Measurements from ENCODE around the gene UGT2A3. TPM values are rescaled to one million over a fixed set of nuclear protein-coding genes. Genes with fewer than 3 reads are reported as not detected.

UGT2A3 gene
- total RNA-seq, 1 experiment from 2014 or later, result not detected

GRCh38 chr4:68885545-68885944, 66.1 kb downstream of the UGT2A3 start:
- Histone ChIP-seq H3K4me3 (no peak overlapping the region), H3K9me3 (no peaks in the 10 kb centered on the region), H3K36me3 (no peaks in the 10 kb centered on the region), H3K27me3 (no peaks in the 10 kb centered on the region)
- DNase-seq, result no peak

- H3K27me3 ChIP-seq, result no peaks in the 10 kb centered on the region
- no peaks in the 10 kb centered on the region for H3K36me3 ChIP-seq
- DNase-seq, result no peak
- H3K4me3 ChIP-seq, result no peak overlapping the region
- no peaks in the 10 kb centered on the region for H3K9me3 ChIP-seq
Observed at GRCh38 chr4:68883870-68884269, 67.7 kb downstream of the UGT2A3 start.

Other genes starting within 250 kb of the UGT2A3 start
- gene UGT2B10, start 135.8 kb downstream of the UGT2A3 start, total RNA-seq (2014; rRNA removed; shearing (Covaris generic); ENCODE audit: low replicate concordance), result not detected in 2 replicates
- gene UGT2B7, start 144.7 kb upstream of the UGT2A3 start, total RNA-seq (2014; rRNA removed; shearing (Covaris generic); ENCODE audit: low replicate concordance), result not detected in 2 replicates